ENCODE data around the gene UBFD1.
"Not testable (repeated sequence)": the region's sequence is repeated elsewhere in the genome, so short reads cannot be mapped to it uniquely, and the experiment has no call there.

The UBFD1 gene

GRCh38 chr16:23556881-23557778 is at the start of gene UBFD1, which contains the start of gene EARS2:
Gene UBFD1, plus strand, starts transcription at chr16:23557727. Its CDS starts 16 bp downstream, at chr16:23557743.
Gene EARS2, minus strand, starts transcription at chr16:23557350. Its CDS starts 7 bp downstream, at chr16:23557343.
- peak; percentile 73 for TF ChIP-seq CTCF (conservative IDR thresholded peaks at IDR 0.05; ENCODE audit: control insufficient read depth, insufficient read depth, low read depth, low read length)

GRCh38 chr16:23508589-23509440 is 48.7 kb upstream of the UBFD1 start:
- peak; percentile 24 for DNase-seq (ENCODE audit: low read depth)
- TF ChIP-seq CTCF (conservative IDR thresholded peaks at IDR 0.05; ENCODE audit: control insufficient read depth, insufficient read depth, low read depth, low read length): no peak

More at GRCh38 chr16:23556881-23557778, at the start of gene UBFD1, which contains the start of gene EARS2:
- peak within 1 kb of the TSS; percentile 92 for H3K4me3 ChIP-seq (ENCODE audit: control insufficient read depth, low read depth, low read length)
- DNase-seq (ENCODE audit: low read depth): peak; percentile 97

GRCh38 chr16:23509441-23509754 is 48.1 kb upstream of the UBFD1 start:
- no peak for TF ChIP-seq CTCF (conservative IDR thresholded peaks at IDR 0.05; ENCODE audit: control insufficient read depth, insufficient read depth, low read depth, low read length)
- H3K4me3 ChIP-seq (ENCODE audit: control insufficient read depth, low read depth, low read length): peak overlapping the region; percentile 65
- no peak for DNase-seq (ENCODE audit: low read depth)

More at GRCh38 chr16:23508589-23509440, 48.7 kb upstream of the UBFD1 start:
- peak overlapping the region; percentile 65 for H3K4me3 ChIP-seq (ENCODE audit: control insufficient read depth, low read depth, low read length)

- peak; percentile 29 for DNase-seq (ENCODE audit: low read depth)
- no peak for TF ChIP-seq CTCF (conservative IDR thresholded peaks at IDR 0.05; ENCODE audit: control insufficient read depth, insufficient read depth, low read depth, low read length)
- peak overlapping the region; percentile 65 for H3K4me3 ChIP-seq (ENCODE audit: control insufficient read depth, low read depth, low read length)
These were observed 47.8 kb upstream of the UBFD1 start for GRCh38 chr16:23509782-23510163.

- peak within 1 kb of the TSS; percentile 65 for H3K4me3 ChIP-seq (ENCODE audit: control insufficient read depth, low read depth, low read length)
- DNase-seq (ENCODE audit: low read depth): peak; percentile 69
- TF ChIP-seq CTCF (conservative IDR thresholded peaks at IDR 0.05; ENCODE audit: control insufficient read depth, insufficient read depth, low read depth, low read length): no peak
These were observed 47.2 kb upstream of the UBFD1 start, which contains the start of gene GGA2 for GRCh38 chr16:23510164-23510914. Gene GGA2, minus strand, starts transcription at chr16:23510494. Its CDS starts 83 bp downstream, at chr16:23510411.

- H3K4me3 ChIP-seq (ENCODE audit: control insufficient read depth, low read depth, low read length): peak overlapping the region; percentile 65
- DNase-seq (ENCODE audit: low read depth): not testable (repeated sequence)
These were observed 46.6 kb upstream of the UBFD1 start for GRCh38 chr16:23510915-23511270.

All from fibroblast of mammary gland (primary cell).